Measurements from ENCODE around the gene SSTR4. TPM values are rescaled to one million over a fixed set of nuclear protein-coding genes. Genes with fewer than 3 reads are reported as not detected.

The SSTR4 gene
- total RNA-seq, 2 experiments from 2014 or later, result not detected

GRCh38 chr20:23086931-23087411 lies 51.9 kb downstream of the SSTR4 start:
- POLR2A ChIA-PET, result no interaction called here
- H3K79me2 ChIP-seq (ENCODE audit: insufficient read depth, low read depth, low read length), result no peaks in the 10 kb centered on the region
- intact Hi-C loops (cut with micrococcal nuclease; ENCODE audit: unreplicated experiment), result no loop called here
- no peaks in the 10 kb centered on the region for H3K9me3 ChIP-seq (ENCODE audit: low read length)
- H2AFZ ChIP-seq (ENCODE audit: low read length), result no peak overlapping the region
- TF ChIP-seq, protein P1, sequence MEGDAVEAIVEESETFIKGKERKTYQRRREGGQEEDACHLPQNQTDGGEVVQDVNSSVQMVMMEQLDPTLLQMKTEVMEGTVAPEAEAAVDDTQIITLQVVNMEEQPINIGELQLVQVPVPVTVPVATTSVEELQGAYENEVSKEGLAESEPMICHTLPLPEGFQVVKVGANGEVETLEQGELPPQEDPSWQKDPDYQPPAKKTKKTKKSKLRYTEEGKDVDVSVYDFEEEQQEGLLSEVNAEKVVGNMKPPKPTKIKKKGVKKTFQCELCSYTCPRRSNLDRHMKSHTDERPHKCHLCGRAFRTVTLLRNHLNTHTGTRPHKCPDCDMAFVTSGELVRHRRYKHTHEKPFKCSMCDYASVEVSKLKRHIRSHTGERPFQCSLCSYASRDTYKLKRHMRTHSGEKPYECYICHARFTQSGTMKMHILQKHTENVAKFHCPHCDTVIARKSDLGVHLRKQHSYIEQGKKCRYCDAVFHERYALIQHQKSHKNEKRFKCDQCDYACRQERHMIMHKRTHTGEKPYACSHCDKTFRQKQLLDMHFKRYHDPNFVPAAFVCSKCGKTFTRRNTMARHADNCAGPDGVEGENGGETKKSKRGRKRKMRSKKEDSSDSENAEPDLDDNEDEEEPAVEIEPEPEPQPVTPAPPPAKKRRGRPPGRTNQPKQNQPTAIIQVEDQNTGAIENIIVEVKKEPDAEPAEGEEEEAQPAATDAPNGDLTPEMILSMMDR (conservative IDR thresholded peaks at IDR 0.05; ENCODE audit: low read length), result no peak
- TF ChIP-seq EZH2phosphoT487 (IDR thresholded peaks at IDR 0.05; ENCODE audit: borderline replicate concordance, low read depth, low read length), result no peak
- H3K4me1 ChIP-seq (ENCODE audit: insufficient read depth, low read length, poor library complexity, severe bottlenecking), result no peaks in the 10 kb centered on the region
- no peak overlapping the region for H3K4me3 ChIP-seq (ENCODE audit: low read depth, low read length, poor library complexity, severe bottlenecking)
- no peak overlapping the region for H3K4me2 ChIP-seq (ENCODE audit: low read length)
- DNase-seq (ENCODE audit: low spot score), result no peak
- H4K20me1 ChIP-seq (ENCODE audit: insufficient read depth, low read length), result no peaks in the 10 kb centered on the region
- no peak overlapping the region for H3K27ac ChIP-seq (ENCODE audit: low read depth, low read length, poor library complexity, severe bottlenecking)
- H3K9me2 ChIP-seq (ENCODE audit: insufficient read depth, low read length), result no peaks in the 10 kb centered on the region
- no TSS peak for BruUV-seq (replicated peaks)
- CTCF ChIA-PET (ENCODE audit: unreplicated experiment), result no interaction called here
- H3K36me3 ChIP-seq (ENCODE audit: insufficient read depth, low read length), result no peaks in the 10 kb centered on the region

DNA sequence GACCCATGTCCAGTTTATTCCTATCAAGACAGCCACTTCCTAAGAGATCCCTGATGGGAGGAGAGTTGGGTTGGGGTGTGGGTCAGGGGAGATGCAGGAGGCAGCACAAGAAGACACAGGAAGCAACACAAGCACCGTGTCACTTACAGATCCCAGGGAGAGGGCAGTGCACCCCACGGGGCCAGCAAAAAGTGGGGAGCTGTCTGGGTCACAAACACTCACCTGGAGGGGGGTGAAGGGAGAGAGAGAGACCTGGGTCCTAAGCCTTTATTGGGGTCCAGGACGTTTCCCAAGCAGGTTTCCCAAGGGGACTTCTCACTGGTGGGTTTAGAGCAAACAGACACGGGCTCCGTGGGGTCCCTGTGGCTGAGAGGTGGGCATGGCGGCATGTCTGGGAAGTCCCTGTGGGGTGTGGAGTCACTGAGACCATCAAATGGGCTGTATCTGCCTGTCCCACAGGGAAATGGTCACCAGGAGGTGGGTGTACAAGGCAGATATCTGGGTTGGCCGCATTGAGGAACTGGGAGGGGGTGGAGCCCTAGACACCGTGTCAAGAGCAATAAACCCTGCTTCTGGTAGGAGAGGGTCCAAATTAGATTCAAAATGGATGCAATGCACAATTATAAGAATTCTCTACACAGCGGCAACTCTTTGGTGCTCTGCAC lies 52.6 kb downstream of the SSTR4 start:
- Histone ChIP-seq H3K27ac (ENCODE audit: low read depth, low read length, poor library complexity, severe bottlenecking) (no peak overlapping the region), H4K20me1 (ENCODE audit: insufficient read depth, low read length) (no peaks in the 10 kb centered on the region), H3K36me3 (ENCODE audit: insufficient read depth, low read length) (no peaks in the 10 kb centered on the region), H3K79me2 (ENCODE audit: insufficient read depth, low read depth, low read length) (no peaks in the 10 kb centered on the region), H3K4me3 (ENCODE audit: low read depth, low read length, poor library complexity, severe bottlenecking) (no peak overlapping the region), H3K4me2 (ENCODE audit: low read length) (no peak overlapping the region), H2AFZ (ENCODE audit: low read length) (no peak overlapping the region), H3K9me2 (ENCODE audit: insufficient read depth, low read length) (no peaks in the 10 kb centered on the region), H3K9me3 (ENCODE audit: low read length) (no peaks in the 10 kb centered on the region), H3K4me1 (ENCODE audit: insufficient read depth, low read length, poor library complexity, severe bottlenecking) (no peaks in the 10 kb centered on the region)
- intact Hi-C loops (cut with micrococcal nuclease; ENCODE audit: unreplicated experiment), result no loop called here
- BruUV-seq (replicated peaks), result no TSS peak
- no peak for TF ChIP-seq EZH2phosphoT487 (IDR thresholded peaks at IDR 0.05; ENCODE audit: borderline replicate concordance, low read depth, low read length)
- TF ChIP-seq, protein P1 (conservative IDR thresholded peaks at IDR 0.05; ENCODE audit: low read length), result no peak
- POLR2A ChIA-PET, result no interaction called here
- no peak for DNase-seq (ENCODE audit: low spot score)
- CTCF ChIA-PET (ENCODE audit: unreplicated experiment), result no interaction called here

Other genes with a start within 250 kb of the SSTR4 start
- gene THBD, start 14.4 kb downstream of the SSTR4 start, total RNA-seq (2014; rRNA removed; shearing (Covaris generic)), result not detected in 2 replicates
- gene THBD, start 14.4 kb downstream of the SSTR4 start, total RNA-seq (2022), result not detected in 2 replicates
- not detected in 2 replicates for gene CD93, start 51.0 kb downstream of the SSTR4 start, total RNA-seq (2014; rRNA removed; shearing (Covaris generic))
- not detected in 2 replicates for gene CD93, start 51.0 kb downstream of the SSTR4 start, total RNA-seq (2022)